Hepatocyte (in vitro differentiated cells): Measurements from ENCODE around the gene TMEM131L.

ENCODE experiments used
- CTCF ChIP-seq: fragments of 200-600 bp; sonication (generic); IDR thresholded peaks from 2 replicates; pipeline ENCODE4 v1.5.1; 2016; ENCODE audit warnings: antibody characterized with exemption, mild to moderate bottlenecking; ENCODE audit not compliant: poor library complexity
- EZH2 ChIP-seq: fragments of 200-600 bp; sonication (generic); IDR thresholded peaks from 2 replicates; pipeline ENCODE4 v1.6.1; 2016; ENCODE audit warnings: antibody characterized with exemption, mild to moderate bottlenecking, borderline replicate concordance

GRCh38 chr4:153553819-153554170 lies 87.6 kb downstream of the TMEM131L start:
- TF ChIP-seq CTCF: no peak
- TF ChIP-seq EZH2: no peak
